Activated CD8-positive, alpha-beta memory T cell treated with anti-CD3 and anti-CD28 coated beads, Interleukin-2, amount 50 U/mL, for 24 hours (primary cell): ENCODE measurements around the gene ACBD3.
A peak's percentile ranks its signal among the peaks of the same experiment; 100 is the strongest.

Source experiments
- DNase-seq: peaks from one replicate; pipeline ENCODE4 v3.0.0-alpha.2; 2020; ENCODE audit errors: extremely low read depth

The ACBD3 gene

DNA sequence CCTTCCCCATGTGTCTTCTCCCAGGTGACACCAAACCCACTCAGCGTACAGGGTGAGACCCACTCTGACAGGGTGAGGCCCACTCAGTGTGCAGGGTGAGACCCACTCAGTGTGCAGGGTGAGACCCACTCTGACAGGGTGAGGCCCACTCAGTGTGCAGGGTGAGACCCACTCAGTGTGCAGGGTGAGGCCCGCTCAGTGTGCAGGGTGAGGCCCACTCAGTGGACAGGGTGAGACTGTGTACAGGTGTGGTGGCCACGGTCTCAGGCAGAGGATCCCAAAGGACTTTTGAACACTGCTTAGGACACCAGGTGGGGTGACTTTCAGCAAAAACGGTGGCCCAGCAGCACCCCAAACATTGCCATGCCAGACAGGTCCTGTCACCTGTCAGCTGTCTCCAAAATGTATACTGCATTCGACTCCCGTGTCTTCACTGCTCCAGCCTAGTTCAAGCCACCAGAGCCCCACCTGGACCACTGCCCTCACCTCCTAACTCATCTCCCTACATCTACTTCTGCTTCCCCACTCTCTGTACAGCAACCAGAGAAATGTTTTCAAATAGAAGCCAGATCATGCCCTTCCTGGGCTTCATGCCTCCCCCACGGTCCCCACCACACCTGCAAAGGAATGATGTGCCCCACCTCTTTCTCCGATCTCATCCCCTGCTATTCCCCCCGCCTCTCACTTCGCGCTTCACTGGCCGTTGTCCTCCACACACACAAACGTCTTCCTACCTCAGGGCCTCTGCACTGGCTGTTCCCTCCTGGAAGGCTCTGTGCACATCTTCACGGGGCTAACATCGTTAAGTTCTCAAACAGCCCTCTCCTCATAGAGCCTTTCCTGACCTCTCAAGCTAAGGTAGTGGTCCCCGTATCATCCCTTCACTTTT lies 52.1 kb downstream of the ACBD3 start:
- DNase-seq = no peak

- DNase-seq = no peak
These were observed 52.9 kb downstream of the ACBD3 start for GRCh38 chr1:226133504-226134123.

DNA sequence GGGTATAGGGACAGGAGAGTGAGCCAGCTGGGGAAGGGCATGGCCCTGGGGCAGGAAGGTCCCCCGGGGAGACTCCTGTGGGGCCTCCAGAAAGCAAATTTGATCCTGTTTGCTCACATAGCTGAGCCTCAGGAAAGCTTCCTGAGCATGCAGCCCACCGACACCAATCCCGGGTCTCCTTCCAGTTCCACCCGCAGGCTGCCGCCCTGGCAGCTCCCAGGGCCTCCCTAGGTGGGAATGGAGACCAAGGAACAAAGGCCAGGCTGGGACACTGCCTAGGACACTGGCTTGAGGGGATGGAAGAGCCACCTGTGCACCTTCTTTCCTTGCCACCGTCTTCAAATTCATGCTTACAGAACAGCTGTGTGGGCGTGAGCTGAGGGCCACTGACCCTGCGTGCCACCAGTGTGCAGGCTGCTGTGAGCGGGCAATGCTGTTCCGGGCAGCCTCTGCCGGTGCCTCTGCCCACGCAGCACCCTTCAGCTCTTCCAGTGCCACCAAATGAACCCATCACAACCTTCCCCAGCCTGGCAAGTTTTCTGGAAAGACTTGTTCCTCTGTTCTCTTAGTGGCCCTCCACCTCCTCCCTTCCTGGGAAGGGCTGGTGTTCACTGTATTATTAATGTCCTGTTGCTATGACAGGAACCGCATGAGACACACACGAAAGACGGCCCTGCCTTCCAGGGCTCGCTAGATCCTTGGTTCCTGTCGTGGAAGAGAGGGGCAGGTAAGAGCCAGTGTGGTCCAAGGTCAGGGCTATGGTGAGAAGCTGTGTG lies 53.6 kb downstream of the ACBD3 start:
- DNase-seq = no peak

DNA sequence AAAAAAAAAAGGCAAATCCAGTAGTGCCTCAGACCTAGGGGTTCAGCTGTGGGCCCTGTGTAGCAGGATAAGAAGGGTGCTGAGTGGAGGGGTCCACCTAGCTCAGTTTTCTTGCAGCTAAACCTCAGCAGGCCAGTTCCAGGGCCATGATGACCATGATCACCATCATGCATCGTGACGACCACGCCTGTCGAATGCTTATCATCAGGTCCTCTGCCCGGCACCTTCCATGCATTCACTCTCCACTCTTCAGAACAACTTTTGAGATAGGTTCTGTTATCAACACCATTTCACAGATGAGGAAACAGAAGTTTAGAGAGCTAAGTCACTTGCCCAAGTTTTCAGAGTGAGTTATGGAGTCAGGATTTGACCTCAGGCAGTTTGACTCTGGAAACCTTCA lies 54.9 kb downstream of the ACBD3 start:
- no peak for DNase-seq

DNA sequence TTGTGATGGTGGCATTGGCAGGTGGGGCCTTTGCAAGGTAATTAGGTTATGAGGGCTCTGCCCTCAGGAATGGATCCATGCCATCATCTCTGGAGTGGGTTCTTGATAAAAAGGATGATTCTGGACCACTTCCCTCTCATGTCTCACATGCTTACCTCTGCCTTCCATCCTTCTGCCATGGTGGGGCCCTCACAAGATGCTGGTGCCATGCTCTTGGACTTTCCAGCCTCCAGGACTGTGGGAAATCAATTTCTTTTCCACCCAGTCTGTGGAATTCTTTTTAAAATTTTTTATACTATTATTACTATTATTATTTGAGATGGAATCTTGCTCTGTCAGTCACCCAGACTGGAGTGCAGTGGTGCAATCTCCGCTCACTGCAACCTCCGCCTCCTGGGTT lies 57.3 kb downstream of the ACBD3 start:
- no peak for DNase-seq

- no peak for DNase-seq
These were observed 58.0 kb downstream of the ACBD3 start for GRCh38 chr1:226128487-226129075.

GRCh38 chr1:226126824-226127569 lies 59.5 kb downstream of the ACBD3 start:
- no peak for DNase-seq

DNA sequence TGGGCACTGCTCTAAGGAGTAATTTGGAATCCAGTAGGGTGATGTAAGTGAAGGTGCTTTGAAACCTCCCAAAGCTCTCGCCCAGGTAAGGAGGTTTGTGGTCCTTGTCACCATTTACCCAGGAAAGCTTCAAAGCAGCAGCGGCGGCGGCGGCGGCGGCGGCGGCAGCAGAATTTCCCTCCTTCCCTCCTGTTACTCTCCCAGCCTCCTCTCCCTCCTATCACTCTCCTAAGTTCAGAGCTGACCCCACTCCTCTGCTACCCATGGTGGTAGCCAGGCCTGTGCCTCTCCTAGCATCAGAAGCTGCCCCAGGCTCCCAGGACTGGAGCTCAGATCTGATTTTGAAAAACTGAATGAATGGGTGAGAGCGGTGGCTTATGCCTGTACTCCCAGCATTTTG lies 60.7 kb downstream of the ACBD3 start:
- no peak for DNase-seq

DNA sequence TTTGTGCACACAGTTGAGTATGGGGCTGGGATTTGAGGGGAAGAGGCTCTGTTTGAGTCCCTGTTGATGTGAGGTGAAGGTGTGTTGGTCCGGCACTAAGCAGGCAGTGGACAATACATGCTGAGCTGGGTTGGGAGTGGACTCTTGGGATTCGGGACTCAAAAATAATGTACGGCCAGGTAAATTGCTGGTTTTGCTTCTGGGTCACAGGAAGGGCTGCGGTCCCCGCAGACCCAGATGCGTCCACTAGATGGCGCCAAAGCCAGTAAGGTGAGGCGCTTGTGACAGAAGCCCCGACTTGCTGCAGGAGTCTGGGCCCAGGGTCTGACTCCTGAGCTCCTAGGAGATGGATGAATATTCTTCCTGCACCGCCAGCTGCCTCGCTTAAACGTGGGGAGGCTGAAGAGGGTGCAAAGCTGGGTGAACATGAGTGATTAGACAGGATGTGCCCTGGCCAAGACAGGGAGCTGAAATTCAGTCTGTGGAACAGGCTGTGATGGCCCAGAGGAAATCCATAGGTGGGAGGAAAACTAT lies 61.4 kb downstream of the ACBD3 start:
- peak; percentile 76 for DNase-seq

DNA sequence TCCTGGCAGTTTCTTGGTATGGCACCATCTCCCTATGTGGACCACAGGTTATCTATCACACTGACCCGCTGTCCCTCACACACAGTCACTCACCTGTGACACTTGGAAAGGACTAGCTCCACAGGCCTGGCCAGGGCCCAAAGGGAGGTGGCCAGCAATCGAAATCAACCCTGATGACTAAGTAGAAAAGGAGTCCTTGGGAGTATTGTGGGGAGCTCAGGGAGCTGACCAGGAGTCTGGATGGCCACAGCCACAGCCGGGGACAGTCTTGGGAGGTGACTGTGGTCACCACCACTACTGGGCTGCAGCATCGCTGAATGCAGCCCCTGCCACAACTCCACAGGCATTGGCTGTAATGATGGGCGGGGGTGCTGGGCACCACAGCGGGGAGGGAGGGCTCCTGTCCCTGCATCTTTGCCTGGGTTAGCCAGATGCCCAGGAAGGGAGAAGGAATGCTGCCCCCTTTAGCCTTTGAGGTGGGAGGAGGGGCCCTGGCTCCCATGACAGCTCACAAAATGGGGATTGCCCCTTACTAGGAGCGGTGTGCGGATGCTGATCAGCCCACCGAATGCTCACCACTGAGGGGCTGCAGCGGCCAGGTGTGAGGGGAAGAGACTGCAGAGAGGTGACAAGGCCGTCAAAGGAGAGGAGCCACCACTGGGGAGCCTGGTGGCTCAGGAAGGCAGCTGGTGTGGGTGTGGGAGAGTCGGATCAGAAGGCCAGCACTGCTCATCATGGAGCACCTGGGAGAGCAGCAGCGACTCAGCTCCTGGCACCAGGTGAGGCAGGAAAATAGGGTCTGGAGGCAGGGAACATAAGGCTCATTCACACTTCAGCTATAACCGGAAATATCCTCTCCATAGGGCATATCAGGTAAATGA lies 62.7 kb downstream of the ACBD3 start:
- DNase-seq = no peak

- no peak for DNase-seq
These were observed 63.4 kb downstream of the ACBD3 start for GRCh38 chr1:226123212-226123560.

DNA sequence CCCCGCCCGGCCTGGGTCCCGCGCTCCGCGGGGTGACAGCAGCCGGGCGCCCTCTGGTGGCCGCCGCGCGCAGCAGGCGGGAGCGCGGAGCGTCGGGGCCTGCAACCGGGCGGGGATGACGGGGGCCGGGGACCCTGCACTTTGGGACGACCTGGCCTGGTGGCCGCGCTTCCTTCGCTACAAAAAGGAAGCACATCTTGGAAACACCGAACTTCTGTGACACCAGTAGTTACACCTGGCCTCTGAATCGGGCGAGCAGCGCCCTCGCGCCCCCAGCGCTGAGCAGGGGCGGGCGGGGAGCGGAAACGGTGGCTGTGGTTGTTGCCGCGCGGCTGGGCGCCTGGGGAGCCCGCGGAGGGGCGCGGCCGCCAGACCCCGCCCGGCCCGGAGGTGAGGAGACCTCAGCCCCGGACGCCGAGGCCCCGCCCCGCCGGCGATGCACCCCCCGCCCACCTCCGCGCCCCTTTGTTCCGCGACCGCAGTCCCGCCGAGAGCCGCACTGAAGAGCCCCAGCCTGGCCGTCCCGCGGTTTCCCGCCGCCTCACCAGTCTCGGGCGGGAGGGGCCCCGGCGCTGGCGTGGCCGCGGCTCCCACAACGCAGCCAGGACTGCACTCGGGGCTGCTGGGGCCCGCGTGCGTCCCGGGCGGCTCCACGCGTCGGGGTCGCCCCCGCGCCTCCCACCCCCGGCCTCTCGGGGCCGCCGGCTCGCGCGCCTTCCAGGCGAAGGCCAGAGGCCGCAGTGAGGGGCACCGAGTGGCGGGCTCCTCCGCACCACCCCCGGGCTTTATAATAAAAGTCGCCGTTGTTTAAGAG lies 64.7 kb downstream of the ACBD3 start:
- no peak for DNase-seq

DNA sequence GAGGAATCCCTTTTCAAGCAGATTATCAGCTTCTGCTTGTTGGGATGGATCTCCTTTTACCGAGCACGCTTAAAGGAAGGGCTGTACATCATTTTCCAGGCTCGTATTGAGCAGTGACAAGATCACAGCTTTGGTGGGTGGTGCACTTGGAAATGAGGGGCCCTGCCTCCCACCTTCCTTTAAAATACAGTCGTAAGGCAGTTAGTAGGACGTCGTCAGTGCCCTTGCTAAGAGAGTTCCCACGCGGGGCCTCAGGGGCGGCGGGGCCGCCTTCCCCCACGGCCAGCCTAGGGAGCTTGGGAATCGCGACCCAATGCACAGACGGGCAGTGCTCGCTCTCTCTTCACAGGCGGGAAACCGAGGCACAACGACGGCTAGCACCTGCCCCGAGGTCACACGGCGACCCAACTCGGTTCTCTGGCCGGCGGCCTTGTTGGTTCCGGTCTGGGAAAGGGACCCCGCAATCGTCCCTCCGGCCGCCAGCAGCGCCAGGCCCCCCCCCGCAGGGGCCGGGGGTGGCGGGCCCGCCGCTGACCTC lies 65.4 kb downstream of the ACBD3 start:
- DNase-seq = no peak

DNA sequence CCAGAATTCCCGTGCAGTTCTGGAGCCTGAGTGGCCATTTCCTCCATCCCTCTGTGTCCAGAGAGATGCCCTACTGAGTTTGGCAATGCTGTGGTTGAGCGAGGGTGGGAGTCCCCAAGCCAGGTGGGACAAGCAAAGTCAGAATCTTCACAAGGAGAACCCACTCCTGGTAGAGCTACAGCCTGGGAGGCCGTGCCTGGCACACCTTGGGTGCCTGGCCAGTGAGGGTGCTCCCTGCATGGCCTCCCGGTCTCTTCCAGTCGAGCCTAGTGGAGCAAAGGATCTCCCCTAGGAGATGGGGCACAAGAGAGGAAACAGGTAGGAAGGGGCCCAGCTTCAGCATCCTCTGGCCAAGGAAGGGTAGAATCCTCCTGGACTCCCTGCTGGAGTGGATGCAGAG lies 66.1 kb downstream of the ACBD3 start:
- no peak for DNase-seq

GRCh38 chr1:226119169-226119568 lies 67.4 kb downstream of the ACBD3 start:
- no peak for DNase-seq

- DNase-seq = no peak
These were observed 68.2 kb downstream of the ACBD3 start for GRCh38 chr1:226118357-226118756.

- no peak for DNase-seq
These were observed 69.2 kb downstream of the ACBD3 start for GRCh38 chr1:226117330-226117729.

GRCh38 chr1:226116673-226117072 lies 69.9 kb downstream of the ACBD3 start:
- DNase-seq = no peak

GRCh38 chr1:226112626-226113025 lies 73.9 kb downstream of the ACBD3 start:
- DNase-seq = no peak
